HFF-Myc (cell line): ENCODE results near the gene PROM1.

Experiments used
- DNase-seq: peaks from one replicate; pipeline ENCODE4 v3.0.0-alpha.2; 2011; ENCODE audit warnings: low read depth; ENCODE audit errors: extremely low read depth
- H3K4me3 ChIP-seq: replicated peaks from 2 replicates; pipeline ENCODE4 v1.5.1; 2011; ENCODE audit warnings: low read depth, mild to moderate bottlenecking, control low read depth, low read length
- TF ChIP-seq, protein P1 (sequence below): IDR thresholded peaks from 2 replicates; pipeline ENCODE4 v1.5.1; 2012; ENCODE audit warnings: mild to moderate bottlenecking, low read depth, low read length, control low read depth; ENCODE audit errors: missing control alignments

PROM1 gene

GRCh38 chr4:16045687-16046086 lies 38.1 kb downstream of the PROM1 start:
- TF ChIP-seq, protein P1, sequence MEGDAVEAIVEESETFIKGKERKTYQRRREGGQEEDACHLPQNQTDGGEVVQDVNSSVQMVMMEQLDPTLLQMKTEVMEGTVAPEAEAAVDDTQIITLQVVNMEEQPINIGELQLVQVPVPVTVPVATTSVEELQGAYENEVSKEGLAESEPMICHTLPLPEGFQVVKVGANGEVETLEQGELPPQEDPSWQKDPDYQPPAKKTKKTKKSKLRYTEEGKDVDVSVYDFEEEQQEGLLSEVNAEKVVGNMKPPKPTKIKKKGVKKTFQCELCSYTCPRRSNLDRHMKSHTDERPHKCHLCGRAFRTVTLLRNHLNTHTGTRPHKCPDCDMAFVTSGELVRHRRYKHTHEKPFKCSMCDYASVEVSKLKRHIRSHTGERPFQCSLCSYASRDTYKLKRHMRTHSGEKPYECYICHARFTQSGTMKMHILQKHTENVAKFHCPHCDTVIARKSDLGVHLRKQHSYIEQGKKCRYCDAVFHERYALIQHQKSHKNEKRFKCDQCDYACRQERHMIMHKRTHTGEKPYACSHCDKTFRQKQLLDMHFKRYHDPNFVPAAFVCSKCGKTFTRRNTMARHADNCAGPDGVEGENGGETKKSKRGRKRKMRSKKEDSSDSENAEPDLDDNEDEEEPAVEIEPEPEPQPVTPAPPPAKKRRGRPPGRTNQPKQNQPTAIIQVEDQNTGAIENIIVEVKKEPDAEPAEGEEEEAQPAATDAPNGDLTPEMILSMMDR, result no peak

DNA sequence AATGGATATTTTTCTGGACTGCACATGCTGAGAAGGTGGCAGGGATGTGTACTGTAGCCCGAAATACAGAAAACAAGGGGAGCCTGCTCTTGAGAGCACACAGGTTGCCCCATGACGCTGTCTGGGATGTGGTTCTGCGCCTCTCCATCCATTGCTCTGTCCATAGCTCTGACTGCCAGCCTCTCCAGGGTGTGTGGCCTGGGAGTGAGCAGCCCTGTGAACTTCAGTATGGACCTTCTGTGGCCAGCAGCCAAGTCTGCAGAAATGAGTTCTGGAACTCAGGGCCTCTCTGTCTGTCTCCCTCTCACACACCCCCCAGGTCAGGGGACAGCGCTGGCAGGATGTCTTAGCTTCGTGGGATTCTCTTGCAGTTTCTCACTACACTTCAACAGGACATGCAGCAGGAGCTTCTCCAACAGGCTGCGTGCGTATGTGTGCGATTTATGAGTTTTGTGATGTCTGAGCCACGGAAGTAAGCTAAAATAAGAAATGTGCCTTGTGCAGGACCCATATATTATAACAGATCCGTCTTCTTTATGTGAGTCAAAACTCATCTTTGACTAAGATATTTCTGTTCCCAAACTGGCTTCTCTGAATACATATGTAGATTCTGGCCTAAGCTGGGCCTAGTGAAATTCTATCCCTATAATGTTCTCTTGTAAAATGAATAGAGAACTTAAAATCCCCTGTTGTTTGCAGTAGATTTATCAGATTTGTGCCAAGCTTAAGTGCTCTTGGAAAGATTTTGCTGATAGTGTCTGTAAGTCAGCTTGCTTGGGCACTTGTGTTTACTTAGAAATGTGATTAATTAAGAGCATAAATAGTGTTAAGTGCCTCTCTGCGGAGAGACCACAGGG lies 40.0 kb downstream of the PROM1 start:
- TF ChIP-seq, protein P1, result no peak
- no peak for DNase-seq
- H3K4me3 ChIP-seq, result no peak overlapping the region

More at GRCh38 chr4:16045687-16046086, 38.1 kb downstream of the PROM1 start:
- H3K4me3 ChIP-seq, result no peak overlapping the region
- DNase-seq, result no peak

GRCh38 chr4:16039139-16039538 lies 44.7 kb downstream of the PROM1 start:
- TF ChIP-seq, protein P1, result no peak
- DNase-seq, result no peak
- H3K4me3 ChIP-seq, result no peak overlapping the region

- TF ChIP-seq, protein P1, result no peak
- H3K4me3 ChIP-seq, result no peak overlapping the region
- no peak for DNase-seq
Measured at GRCh38 chr4:16037901-16038300, 45.9 kb downstream of the PROM1 start.

GRCh38 chr4:16035843-16036242 lies 48.0 kb downstream of the PROM1 start:
- DNase-seq, result no peak
- TF ChIP-seq, protein P1, result no peak
- no peak overlapping the region for H3K4me3 ChIP-seq

DNA sequence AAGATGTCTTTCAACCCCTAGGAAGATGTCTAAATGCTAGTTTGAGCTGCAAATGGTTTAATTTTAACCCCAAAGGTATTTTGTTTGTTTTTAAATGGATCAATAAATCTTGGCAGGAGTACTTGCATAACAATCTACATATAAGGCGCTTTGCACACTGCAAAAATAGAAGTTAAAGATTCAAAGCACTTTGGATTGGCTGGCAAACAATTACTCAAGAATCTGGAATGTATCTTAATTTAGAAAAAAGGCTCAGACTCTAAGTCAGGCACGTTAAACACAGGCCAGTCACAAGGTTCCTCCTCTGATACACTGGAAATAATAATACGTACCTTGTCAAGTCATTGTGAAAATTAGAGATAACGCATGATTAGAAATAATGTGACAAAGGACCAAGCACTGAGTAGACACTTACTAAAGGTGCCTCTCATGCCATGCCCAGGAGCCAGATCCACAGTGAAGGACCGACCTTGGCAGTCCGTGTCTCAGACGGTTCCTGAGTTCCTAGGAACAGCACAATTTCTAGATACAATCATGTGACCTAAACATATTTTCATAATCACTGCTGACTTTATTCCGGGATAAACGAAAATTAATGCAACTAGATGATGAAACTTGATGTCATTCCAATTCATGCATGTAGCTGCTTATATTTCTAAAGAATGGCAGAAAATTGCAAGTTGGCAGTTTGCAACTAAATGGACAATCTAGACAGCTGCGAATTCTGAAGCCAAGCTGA lies 49.6 kb downstream of the PROM1 start:
- TF ChIP-seq, protein P1, result no peak
- no peak overlapping the region for H3K4me3 ChIP-seq
- DNase-seq, result no peak
